Measurements from ENCODE around the gene RBMY1J. TPM values are rescaled to one million over a fixed set of nuclear protein-coding genes. Genes with fewer than 3 reads are reported as not detected.
"Not testable (repeated sequence)": the region's sequence is repeated elsewhere in the genome, so short reads cannot be mapped to it uniquely, and the experiment has no call there.

Gene RBMY1J
- not detected for total RNA-seq

DNA sequence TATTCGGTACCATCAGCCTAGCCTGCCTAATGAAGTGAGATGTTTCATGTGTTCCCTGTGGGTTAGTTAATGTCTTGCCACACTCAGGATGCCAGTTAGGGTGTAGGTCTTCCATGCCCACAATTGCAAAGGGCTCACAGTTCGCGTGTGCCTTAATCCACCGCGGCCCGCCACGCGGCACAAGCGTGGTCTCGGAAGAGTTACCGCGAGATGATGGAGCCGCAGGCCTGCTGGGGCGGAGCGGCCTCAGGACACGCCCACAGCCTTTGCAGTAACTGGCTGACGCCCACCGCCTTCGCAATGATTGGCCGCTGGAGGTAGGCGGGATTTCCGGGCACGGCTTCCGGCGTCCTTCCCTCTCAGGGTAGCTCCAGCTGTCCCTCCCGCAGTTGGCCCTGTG, at the start of gene RBMY1J:
Gene RBMY1J, plus strand, starts transcription at position 301 of the 400 bp plus-strand sequence. CDS start 2,038 bp downstream, outside the sequence.
- not testable (repeated sequence) for ATAC-seq

DNA sequence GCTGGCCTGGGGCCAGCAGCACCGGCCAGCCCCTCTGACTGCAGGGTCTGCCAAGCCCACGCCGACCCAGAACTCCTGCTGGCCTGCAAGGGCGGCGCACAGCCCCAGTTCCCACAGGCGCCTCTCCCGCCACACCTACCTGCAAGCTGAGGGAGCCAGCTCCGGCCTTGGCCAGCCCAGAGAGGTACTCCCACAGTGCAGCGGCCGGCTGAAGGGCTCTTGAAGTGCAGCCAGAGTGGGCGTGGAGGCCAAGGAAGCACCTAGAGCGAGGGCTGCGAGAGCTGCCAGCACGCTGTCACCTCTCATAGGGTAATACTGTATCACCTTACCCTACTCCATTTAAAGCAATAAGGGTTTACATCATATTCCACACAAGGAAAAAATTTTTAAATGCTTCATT, 35.8 kb upstream of the RBMY1J start:
- ATAC-seq, result no peak

DNA sequence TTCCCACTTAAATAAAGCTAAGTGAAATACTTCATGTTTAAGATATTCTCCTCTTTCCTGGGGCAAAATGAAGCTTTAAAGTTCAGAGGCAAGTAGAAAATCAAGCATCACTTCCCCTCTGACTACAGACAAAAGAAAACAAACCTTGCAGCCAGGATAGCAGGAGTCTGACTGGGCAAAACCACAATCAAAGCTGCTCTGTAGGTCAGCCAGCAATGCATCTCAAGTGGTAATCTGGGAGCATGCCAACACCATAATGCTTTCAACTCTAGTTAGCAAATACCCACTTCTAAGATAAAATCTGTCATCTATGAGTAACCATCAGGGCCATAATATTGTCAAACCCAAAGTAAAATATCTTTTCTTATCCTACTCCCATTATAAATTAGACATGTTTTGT, 32.6 kb upstream of the RBMY1J start:
- no peak for ATAC-seq

DNA sequence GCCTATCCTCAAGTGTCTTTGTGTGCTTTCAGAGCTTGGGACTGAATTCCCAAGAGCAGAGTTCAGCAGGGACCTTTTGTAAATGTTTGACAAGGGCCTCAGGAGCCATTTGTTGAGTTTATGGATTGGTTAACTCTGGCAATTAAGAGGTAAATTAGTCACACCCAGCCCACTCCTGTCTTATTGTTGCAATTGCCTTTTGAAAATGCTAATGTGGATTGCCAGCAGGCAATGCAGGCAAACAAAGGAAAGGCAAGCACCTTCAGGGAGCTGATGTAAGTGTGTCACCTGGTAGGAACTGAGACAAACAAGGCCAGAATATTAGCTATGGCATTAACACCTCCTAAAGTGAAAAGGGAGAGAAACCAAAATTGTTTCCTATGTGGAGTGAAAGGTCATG, 29.7 kb upstream of the RBMY1J start:
- ATAC-seq, result no peak

DNA sequence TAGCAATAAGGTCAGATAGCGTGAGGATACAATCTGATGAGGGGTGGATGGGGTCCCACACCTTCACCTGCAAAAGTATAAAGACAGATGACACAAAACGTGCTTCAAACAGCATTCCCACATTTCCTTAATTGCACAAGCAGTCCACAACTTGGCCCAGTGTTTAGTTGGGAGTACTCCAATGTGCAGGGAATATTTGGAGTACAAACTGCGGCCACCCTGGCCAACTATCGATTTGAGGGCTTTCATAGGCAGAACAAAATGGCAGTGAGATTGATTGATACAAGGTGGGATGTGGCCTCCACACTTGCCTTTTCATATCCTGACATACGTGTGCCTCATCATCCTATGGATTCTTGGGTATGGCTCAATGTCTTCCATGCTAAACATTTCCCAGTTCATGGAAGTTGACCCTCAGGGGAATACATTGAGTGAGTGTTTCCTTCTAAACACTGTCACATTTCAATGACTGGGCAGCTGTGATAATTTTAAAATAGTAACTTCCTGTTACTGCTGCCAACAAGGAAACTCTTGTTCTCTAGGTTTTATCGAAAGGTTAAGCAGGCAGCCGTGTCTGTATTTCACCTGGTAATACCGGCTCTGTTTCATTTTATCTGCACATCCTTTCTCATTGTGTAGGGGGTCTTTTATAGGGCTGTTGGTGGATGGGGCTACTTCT, 41.6 kb downstream of the RBMY1J start:
- not testable (repeated sequence) for ATAC-seq

DNA sequence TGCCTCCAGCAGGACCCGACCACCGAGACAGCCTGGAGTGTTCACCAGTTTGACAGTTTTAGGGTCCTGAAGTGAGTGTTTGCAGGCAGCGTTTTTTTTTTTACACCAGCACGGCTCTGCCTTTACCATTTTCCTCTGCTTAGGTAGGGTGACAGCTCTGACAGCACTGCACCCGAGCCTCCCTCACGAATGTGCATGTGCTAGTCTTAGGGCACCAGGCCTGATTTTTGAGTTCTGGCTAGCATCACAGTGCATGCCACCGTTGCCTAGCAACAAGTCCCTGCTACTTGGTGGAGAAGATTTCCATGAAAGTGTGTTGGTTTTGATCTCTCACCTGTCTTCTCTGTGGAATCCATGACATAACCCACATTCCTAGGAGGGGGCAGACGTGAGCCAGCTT, 52.3 kb downstream of the RBMY1J start:
- not testable (repeated sequence) for ATAC-seq

DNA sequence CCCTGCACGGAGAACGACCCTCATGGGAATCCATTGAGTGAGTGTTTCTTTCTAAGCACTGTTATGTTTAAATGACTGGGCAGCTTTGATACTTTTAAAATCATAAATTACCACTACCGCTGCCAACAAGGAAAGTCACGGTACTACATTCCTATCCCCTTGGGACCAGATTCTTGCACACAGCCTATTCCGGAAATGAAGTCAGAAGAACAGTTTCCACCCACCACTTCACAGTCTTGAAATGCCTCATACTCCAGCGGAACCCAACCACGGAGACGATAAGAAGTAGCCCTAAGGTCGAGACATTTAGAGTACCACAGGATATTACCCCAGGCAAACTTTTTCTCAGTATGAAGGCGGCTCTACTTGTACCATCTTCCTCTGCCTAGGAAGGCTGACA, 58.8 kb downstream of the RBMY1J start:
- not testable (repeated sequence) for ATAC-seq

Other genes starting within 250 kb of the RBMY1J start
- not detected for gene RBMY1F, start 220.5 kb upstream of the RBMY1J start, total RNA-seq

All from esophagus mucosa (tissue), 1 donor.